GM19455 (cell line): ENCODE measurements around the gene MESD.

Experiments
- ATAC-seq: cut with Tn5 transposase; IDR thresholded peaks from one replicate; pipeline ENCODE4 v1.9.1; 2021; ENCODE audit not compliant: unreplicated experiment

The MESD gene

DNA sequence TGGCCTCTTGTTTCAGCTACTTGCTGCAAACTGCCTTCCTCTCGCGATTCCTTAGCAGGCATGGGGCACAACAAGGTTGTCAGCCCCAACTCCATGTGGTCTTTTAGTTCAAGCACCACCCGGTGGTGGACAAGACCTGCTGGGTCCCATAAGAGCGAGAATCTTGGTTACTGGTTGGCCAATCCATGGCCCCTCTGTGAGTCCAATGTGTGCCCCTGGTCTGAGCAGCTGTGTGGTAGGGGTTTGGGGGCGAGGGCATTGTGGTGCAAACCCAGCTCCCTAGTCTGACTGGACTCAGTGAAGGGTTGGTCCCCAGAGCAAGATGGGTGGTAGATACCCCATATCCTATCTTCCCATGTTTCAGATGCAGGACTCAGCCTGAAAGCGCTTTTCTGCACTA is 48.8 kb downstream of the MESD start:
- ATAC-seq: no peak

DNA sequence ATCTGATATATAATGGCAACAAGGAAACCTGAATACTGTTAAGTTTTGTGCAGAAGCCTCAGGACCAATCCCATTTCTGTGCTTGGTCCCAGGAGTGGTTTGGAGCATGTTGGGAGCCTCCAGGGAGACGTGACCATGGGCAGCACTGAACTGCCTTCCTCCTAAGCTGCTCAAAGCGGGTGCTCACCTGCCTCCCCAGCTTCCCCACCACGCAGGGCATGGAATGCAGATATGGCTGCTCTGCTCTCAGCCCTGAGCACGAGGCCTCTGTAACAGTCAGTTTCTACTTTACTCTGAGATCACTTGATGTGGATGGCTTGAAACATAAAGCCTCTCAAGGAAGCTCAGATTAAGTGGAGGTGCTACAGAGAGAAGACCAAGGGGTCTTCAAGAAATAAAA is 49.3 kb downstream of the MESD start:
- no peak for ATAC-seq

DNA sequence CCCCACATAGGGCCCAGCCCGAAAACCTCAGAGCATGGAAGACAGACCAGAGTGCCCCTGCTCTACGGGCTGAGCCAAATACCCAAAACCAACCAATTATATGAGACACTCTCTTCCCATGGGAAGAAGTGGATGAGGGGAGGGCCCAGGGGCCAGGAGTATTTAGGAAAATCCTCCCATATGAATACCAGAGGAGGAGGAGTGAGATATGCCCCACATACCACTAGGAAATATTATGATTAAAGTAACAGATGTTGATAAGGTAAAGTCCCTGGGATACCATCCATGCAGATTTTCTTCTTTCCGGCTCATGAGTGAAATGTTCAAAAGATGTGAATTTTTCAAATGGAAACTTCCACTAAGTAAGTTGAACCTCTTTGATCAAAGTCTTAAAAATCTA is 50.4 kb downstream of the MESD start:
- ATAC-seq: no peak

DNA sequence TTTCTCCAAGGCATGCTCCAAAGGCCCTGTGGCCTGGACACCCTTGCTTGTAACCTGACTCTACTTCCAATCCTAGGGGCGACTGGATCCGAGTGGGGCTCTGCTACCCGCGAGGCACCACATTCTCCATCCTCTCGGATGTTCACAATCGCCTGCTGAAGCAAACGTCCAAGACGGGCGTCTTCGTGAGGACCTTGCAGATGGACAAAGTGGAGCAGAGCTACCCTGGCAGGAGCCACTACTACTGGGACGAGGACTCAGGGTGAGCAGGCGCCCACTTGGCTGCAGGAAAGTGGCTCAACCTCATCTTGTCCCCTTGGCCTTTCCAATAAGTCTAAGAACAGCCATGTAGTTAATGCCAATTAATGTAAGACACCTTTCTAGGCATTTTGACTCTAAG is 51.9 kb downstream of the MESD start:
- ATAC-seq: no peak

DNA sequence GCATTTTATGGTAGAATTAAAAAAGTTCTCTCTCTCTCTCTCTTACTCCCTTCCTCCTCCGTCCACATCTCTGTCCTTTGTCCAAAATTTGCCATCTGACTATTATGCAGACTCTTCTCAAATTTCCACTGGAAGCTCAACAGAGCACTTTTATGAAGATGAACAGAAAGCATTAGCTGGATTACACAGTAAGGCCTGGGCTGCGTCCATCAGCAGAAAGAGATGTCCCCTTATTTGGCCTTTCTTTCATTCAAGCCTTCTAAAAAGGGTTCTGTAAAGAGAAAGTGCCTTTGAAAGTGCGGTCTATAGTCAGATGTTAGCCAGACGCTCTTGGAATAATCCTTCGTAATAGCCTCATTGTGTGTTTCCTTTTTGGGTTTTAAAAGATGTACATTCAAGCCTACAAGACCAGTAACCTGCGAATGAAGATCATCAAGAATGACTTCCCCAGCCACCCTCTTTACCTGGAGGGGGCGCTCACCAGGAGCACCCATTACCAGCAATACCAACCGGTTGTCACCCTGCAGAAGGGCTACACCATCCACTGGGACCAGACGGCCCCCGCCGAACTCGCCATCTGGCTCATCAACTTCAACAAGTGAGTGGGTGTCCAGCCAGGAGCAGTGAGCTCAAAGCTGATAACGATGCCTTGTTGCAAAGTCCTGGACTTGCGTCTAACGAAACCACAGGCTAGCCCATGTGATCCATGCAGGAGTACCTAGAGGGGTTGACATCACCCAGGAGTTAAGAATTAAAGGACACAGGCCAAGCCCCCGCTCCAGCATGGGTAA is 53.1 kb downstream of the MESD start:
- ATAC-seq: no peak

DNA sequence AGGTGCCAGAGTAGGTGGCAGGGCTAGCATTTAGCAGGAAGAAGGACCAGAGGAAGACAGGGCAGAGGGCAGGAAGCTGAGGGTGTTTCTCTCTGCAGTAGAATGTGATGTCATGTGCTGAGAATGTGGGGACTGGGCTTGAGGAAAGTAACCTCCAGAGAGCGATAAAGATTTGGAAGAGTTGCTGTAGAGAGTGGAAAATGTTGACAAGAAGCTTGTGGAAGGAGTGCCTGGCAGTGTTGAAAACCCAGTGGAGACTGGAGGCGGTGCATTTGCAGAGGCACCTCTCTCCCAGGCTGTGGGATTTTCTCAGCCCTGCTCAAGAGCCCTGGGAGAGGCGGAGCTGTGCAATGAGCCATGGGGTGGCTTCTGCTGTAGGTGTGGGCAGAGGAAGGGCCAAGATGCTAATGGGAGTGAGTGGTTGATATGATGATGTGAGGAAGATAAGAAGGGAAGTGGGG is 54.8 kb downstream of the MESD start:
- no peak for ATAC-seq

DNA sequence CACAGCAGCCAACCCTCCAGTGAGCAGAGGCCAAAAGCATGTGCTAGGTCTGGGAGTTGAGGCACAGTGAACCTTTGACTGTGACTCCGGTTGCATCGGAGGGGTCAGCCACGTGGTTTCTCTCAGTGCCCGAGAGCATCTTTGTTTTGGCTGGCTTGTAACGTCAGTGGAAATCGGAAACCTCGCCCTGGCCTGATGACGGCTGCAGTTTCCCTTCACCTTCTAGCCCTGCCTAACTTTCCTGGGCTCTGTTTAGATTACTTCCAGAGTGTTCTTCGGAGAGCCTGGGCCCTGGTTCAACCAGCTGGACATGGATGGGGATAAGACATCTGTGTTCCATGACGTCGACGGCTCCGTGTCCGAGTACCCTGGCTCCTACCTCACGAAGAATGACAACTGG is 56.6 kb downstream of the MESD start:
- ATAC-seq: no peak

DNA sequence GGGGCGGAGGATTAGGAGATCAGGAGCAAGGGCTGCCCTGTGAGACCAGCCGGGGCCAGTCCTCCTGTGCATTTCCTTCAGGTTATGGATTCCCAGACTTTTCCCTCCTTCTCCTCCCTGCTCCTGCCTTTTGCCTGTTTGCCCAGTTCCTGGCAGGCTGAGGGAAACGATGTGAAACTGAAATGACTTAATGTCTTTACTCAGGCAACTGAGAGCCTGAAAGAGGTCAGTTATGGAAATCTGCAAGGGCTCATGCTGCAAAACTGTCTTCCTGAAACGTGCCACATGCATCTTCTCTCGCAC is 57.2 kb downstream of the MESD start:
- ATAC-seq: no peak

DNA sequence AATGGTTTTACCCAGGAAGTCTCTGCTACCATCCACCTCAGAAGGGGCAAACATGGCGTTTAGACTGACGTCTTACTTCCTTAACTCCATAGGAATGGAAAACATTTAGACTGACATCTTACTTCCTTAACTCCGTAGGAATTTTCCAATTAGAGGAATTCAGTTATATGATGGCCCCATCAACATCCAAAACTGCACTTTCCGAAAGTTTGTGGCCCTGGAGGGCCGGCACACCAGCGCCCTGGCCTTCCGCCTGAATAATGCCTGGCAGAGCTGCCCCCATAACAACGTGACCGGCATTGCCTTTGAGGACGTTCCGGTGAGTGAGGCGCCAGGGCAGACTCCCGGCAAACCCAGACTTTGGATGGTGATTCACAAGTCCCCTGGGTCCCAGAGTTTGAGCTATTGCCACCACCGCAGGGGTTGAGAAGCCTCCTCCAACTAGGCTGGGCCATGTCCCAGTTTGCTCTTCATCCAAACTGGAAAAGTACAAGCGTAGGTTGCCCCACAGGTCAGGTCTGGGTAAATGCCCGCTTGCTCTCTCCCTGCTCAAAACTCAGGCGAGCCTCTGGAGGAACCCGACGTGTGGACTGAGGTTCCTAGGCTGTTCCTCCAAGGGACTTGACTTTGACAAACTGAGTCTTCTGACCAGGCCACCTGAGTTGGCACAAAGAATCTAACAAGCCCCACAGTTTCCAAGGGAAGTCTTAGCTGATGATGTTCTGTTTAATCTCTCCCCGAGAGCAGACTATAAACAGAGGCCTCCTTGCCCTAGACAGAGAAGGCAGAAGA is 57.7 kb downstream of the MESD start:
- ATAC-seq: no peak

DNA sequence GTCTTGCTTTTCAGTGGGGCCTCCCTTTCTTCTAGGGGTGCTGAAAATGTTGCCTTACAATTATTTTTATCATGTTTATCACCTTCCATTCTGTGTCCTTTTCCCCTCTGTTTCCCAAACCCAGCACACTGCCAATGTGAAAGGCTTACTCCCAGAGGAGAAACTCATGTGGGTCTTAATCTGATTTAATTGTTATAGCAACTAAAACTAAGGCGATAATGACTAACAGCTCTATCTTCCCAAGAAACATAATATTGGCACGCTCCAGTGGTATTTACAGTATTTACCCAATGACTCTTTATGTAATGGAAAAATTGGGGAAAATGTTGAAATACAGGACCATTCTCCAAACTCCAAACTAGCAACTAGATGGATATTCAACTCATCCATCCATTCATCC is 58.4 kb downstream of the MESD start:
- ATAC-seq: no peak

DNA sequence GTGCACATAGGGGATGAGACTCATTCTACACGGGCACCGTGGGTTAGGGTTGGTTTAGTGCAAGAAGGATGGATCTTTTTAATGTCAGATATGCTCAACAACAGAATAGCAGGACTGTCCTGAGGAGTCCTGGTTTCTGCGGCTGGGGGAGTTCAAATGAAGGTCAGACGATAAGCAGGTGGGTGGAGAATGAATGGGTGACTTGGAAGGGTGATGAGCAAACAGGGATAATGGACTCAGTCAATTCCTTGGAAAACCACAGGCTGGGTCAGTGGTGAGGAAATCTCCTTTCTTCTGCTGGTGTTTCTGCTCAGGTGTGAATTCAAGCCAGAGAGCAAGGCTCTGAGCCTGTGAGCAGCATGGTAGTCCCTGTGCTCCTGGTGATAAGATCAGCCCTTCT is 59.9 kb downstream of the MESD start:
- no peak for ATAC-seq

DNA sequence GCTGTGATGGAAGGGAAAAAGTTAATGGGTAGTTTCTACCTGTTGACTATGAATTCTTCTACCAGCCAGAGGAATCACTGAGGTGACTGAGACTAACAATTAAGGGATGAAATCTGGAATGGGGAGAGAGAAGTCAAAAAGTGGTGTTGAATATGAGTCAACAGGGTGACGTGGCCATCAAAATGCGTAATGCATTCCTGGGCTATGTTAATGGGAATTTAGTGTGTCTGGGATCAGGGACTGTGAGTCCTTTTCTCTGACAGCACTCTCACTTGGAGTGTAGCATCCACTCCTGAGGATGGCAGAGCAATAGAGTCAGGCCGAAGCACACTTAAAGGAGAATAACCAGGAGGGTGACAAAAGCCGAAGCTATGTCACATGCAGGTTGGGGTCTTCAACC is 60.4 kb downstream of the MESD start:
- ATAC-seq: no peak

DNA sequence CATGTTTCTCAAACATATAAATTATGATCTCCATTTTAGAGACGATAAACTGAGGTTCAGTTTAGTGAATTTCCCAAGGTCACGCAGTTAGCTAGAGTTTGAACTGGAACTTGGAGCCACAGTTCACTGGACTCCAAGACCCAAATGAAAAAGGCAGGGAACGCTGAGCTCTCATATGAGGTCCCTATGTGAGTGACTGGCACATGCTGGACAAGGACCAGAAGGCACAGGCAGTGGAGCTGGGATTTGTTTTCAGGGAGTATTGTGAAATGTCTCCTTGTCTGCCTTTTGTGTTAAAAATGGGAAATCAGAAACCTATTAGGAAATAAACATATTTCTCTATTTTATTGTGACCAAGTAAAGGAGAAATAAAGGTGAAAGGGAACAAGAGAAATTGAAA is 63.5 kb downstream of the MESD start:
- no peak for ATAC-seq

DNA sequence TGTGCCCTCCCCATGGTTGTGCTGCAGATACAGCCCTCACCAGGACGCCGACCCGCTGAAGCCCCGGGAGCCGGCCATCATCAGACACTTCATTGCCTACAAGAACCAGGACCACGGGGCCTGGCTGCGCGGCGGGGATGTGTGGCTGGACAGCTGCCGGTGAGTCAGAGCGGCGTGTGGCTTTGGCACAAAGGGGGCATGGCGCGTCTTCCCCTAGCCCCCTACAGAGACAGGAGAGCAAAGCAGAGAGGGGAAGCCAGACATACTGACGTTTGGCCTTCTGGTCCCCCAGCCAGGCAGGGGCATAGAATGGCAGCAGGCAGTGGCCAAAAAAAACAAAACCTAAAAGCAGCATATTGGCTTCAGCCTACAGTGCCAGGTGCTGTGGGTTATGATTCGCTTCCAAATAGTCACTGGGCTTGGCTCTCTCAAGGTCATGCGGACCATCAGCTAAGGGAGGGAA is 64.0 kb downstream of the MESD start:
- no peak for ATAC-seq

DNA sequence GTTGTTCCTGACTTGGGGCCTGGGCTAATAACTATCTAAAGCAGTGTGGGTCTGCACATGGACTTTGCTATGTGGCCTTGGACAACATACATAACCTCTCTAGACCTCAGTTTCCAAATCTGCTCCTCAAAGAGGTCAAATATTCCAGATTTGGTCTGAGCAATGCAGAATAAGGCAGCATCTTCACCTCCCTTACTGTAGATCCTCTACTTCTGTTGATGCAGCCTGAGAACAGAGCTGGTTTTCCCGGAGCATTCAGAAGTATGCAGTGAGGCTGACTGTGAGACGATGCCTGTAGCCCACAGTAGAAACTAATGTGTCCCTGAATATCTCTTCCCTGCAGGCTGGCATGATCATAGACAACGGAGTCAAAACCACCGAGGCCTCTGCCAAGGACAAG is 65.3 kb downstream of the MESD start:
- no peak for ATAC-seq

DNA sequence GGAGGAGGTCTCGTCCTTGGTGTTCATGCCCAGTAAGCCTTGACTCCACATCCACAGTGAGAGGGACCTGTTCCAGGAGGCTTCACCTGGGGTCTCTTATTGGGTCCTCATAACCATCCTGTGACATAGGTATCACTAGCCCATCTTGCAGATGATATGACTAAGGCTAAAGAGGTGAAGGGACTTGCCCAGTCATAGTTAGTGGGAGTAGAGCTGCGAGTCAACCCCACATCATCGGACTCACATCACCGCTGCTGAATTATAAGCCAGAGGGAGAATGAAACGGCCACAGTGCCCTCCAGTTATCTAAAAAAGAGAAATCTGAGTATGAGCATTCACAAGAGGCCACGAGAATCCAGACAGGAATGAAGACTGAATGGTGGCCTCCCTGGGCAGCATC is 66.0 kb downstream of the MESD start:
- no peak for ATAC-seq

DNA sequence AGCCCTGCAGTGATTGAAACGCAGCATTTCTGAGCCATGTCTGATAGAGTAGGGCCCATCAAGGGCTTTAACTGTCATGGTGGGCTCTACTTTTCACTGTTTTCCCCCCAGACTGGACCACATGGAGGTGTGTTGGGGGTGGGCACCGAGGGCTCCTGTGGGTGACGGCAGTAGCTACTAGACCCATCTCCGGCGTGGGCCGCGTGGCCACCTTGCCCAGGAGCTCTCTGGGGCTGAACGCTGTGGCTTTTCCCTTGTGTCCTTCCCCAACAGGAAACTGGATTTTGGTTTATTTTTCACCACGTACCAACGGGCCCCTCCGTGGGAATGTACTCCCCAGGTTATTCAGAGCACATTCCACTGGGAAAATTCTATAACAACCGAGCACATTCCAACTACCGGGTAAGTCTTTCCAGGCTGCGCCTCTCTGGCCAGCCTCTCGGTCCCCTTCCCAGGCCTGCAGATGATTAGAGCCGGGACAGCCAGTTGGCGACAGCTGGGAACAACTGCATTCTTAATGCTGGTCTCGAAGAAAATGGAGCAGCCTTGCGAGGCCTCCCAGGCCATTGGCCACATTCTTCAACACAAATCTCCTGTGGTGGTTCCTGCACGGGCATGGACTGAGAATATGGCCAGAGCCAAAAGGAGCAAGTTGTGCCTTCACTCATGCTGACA is 67.7 kb downstream of the MESD start:
- ATAC-seq: no peak

DNA sequence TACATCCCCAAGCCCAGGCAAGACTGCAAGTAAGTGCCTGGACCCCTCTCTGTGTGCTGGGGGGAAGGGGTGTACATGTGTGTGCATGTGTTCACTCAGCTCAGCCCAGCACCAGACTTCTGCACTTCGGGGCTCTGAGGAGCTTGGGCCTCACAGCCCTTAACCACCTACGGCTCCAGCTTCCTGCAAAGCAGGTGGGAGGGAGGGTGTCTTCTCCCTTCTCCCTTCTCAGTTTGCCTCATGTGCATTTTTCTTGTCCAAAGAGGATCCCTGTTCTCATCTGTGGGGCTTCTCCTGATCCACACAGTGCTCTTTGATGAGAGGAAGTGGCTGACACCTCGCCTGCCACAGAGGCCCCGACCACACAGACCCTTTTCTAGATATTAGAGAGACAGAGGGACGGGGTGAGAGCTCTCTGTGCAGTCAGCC is 69.3 kb downstream of the MESD start:
- no peak for ATAC-seq

DNA sequence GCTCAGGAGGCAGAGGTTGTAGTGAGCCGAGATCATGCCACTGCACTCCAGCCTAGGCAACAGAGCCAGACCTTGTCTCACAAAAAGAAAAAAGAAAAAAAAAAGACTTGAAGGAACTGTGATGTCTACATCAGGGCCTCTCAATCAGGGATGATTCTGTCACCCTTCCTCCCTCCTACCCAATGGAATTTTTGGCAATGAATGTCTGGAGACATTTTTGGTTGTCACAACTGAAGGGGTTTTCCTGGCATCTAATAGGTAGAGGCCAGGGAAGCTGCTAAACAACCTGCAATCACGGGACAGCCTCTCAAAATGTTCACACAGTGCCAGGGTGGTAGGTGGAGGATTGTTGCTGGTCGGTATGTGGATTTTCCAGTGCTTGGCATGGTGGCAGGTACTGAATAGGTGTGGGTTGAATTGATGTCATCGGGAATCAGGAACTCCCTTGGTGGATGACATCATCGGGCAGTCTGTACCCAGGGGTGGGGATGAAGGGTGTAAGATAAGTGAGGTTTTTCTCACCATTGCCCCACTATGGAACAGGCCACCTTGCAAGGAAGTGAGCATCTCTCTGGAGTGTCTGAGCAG is 71.3 kb downstream of the MESD start:
- no peak for ATAC-seq

DNA sequence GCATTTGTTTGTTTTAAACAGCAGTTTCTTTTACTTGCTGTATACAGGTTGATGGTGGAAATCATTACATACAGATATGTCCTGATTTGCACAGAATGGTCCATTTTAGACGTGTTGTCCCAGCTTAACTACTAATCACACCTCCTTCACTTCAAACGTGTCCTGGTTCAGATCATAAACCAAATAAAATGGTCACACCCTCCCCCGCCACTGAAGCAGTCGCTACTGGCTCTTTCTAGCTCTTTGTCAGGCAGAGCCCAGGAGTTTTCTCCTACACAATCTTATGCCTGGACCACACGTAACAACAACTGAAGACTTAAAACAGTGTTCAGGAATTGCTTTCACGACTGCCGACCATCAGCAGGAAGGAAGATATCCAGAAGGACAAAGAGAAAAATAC is 73.6 kb downstream of the MESD start:
- ATAC-seq: no peak

DNA sequence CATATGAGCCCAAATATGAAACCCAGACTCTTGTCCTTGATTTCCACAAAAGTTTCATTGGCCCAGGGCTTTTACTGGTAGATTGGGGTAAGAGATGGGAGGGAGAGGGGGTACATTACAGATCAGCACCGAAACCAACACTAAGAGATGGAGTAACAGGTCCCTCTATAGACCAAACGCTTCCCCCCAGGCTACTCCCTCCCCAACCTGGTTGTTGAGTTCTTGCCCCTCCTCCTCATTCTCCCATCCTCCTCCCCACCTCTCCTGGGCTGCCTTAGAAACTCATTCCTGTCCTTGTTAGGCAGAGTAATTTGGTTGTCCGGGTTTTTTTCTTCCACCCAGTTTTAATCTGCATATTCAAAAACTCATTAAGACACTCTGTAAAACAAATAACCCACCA is 74.1 kb downstream of the MESD start:
- ATAC-seq: no peak

DNA sequence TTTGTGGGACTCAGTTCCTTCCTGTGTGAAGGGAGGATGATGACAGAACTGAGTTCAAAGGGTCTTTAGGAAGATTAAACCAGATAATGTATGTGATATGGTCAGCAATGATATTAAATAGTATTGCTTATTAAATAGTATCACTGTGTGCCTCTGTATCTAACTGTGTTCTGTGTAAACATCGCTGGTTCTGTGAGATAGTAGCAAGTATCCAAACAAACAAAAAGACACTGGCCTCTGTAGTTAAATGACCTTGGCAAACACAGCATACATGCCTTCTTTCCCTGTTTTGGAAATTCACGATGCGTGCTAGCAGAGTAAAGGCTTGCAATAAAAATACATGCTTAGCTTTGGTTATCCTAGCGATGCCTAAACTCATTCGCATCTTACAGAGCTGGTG is 76.1 kb downstream of the MESD start:
- no peak for ATAC-seq
